GF-D8 (cell line): ENCODE results near the gene STAT5B.
A peak's percentile ranks its signal among the peaks of the same experiment; 100 is the strongest.

Source experiments
- DNase-seq: peaks from one replicate; lab custom pipeline; 2025; lab: John Stamatoyannopoulos, UW

Gene STAT5B

GRCh38 chr17:42179911-42180410 lies 96.2 kb downstream of the STAT5B start:
- DNase-seq, result no peak

DNA sequence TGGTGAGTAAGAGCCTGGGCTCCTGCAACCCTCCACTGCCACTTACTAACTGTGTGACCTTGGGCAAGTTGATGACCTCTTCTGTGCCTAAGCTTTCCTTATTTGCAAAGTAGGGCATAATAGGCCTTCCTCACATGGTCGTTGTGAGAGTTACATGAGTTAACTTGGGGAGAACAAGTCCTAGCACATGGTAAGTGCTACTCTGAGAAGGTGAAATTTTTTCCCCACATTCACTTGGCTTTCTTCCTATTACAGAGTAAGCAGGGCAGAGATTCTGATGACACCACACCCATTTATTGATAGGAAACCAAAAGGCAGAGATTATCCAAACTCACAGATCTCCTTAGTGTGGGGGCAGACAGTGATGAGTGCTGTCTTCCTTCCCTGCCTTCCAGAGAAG lies 96.9 kb downstream of the STAT5B start:
- no peak for DNase-seq

GRCh38 chr17:42178817-42179216 lies 97.4 kb downstream of the STAT5B start:
- no peak for DNase-seq

- DNase-seq, result no peak
Observed at GRCh38 chr17:42177684-42178083, 98.5 kb downstream of the STAT5B start.

DNA sequence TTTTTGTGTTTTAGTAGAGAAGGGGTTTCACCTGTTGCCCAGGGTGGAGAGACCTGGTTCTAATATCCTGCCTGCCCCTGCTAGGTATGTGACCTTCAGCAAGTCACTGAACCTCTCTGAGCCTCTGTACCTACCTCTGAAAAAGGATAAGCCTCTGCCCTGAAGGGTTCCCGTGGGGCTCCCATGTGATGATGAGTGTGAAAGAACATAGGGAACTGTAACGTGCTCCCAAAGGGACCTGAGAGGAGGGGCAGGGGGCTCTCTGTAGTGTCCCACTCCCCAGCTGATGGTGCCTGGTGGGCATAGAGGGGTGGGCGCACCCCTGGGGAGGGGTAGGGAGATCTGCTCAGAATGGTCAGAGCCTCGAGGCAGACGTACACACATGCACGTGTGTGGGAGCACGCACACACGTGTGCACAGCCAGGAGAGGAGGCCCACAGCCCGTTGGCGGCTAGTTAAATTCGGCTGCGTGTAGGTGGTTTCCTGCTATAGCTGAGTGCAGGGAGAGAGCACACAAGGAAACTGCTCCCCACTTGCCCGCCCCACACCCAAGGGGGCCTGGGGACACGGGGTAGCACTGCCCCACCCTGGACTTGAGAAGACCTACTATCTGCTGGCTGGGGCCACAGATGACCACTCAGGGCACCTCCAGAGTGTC lies 101.9 kb downstream of the STAT5B start:
- no peak for DNase-seq

DNA sequence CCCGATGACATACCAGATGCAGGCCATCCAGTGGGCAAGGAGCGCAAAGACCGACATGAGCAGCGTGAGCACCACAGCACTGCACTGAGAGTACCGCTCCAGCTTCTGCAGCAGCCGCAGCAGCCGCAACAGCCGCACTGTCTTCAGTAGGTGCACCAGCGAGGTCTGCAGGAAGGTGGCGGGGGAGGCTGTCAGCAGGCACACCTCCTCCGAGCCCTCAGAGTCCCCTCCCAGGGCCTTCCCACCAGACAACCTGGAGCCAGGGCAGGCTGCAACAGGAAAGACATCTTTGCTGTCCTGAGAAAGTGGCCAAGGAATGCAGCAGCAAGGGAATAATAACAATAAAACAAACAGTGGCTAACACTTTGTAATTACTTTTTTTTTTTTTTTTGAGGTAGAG lies 104.4 kb downstream of the STAT5B start:
- DNase-seq, result no peak

GRCh38 chr17:42169351-42169750 lies 106.8 kb downstream of the STAT5B start:
- DNase-seq, result no peak

- DNase-seq, result no peak
Observed at GRCh38 chr17:42167807-42168206, 108.4 kb downstream of the STAT5B start.

GRCh38 chr17:42166196-42166763 lies 109.9 kb downstream of the STAT5B start:
- DNase-seq, result no peak

- DNase-seq, result no peak
Observed at GRCh38 chr17:42165751-42166150, 110.4 kb downstream of the STAT5B start.

- DNase-seq, result no peak
Observed at GRCh38 chr17:42163696-42164407, 112.3 kb downstream of the STAT5B start.

DNA sequence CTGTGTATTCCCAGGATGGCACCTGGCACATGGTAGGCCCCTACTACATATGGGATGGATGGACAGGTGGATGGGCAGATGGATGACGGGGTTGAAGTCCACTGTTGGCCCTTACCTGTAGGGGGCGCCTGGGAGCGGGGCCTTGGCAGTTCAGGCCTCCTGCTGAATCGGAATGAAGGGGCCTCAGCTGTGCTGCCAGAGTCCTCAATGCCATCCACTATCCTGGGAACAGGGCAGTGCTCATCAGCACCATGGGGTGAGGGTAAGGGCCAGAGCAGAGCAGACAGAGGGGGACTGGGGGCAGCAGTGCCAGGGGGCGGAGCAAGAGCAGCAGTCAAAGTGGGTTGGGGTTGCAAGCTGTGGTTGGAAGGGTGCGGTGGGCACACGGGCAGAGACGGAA lies 113.1 kb downstream of the STAT5B start:
- DNase-seq, result no peak

GRCh38 chr17:42160531-42160910 lies 115.7 kb downstream of the STAT5B start:
- no peak for DNase-seq

DNA sequence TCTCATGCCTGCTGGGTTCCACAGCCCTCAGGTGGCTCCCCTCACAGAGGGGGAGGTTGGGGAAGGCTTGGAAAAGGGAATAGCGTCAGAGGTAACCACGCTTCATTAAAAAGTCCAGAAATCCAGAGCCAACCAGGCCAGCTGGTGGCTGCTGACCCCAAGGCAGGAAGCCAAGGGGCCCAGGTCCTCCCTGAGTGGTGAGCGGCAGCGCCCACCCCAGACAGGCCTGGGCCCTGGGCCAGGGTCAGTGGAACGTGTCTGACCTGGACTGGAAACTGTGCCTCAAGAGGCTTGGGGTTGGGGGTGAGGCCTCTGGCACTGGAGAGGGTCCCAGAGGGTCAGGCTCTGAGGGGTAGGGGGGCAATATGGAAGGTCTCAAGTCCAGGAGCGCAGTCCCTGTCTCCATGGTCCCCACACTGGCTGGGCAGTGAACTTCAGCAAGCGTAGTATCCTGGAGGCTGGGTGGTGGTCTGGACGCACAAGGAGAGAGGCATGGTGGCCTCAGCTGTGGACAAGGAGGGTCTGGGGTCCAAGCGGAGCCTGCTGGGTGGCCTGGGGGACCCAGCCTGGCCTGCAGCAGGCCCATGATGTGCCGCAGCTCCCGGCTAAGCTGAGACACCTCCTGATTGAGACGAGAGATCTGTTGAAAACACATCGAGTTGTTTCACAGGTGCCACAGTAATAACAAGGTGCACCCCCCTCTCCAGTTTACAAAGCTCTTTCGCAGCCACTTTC lies 116.2 kb downstream of the STAT5B start:
- no peak for DNase-seq

DNA sequence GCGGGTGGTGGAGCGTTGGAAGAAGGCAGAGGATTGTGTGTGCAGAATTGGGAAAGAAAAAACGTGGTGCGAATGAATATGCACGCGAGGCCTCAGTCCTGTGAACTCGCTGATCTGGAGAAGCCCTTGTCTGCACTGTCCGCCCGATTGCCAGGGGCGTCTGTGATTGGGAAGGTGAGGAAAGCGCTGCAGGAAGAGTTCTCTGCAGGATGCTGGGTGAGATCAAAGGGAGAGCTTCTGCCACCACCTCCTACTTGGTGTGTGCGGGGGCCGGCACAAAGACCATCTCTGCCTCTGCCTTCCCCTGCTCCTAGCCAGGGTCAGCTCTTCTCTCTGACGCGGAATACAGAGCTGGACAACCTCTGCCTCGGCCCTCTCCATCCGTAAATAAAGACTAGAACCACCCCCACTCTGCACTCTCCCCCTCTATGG lies 120.6 kb downstream of the STAT5B start:
- DNase-seq, result no peak

DNA sequence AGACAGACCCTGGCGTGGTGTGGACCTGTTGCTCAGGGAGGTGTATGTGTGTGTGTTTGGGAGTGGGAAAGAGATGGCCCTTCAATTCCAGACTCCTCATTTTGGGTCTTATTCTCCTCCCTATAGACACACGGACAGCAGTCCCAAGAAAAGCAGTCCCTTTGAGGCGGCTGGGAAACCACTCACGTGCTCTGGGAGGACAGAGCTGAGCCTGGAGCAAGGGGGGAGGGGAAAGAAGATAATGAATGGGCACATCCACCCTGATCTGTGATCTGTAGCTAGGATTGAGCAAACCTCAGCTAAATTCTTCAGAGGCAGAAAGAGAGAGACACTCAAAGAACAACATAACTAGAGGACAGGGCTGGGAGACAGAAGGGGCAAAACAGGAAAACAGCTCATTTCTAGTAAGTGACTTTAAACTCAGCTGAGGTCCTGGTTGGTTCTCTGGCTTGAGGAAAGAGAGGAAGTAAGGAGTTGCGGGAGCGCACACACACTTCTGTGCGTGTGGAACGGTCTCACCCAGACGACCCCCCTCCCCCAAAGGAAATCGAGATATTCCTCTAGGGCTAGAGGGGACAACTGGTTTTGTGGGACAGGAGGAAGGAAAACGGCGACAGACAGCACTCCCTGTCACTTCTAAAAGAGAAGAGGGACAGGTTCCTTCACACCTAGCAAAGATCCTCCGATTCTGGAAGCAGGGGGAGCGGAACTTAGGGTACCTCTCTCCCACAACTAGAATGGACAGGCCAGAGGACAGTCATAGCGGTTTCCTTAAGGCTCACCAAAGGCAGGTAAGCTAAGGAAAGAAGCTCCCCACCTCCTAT lies 122.1 kb downstream of the STAT5B start:
- DNase-seq, result peak; percentile 31
